Mucosa of stomach (tissue), 1 donor: ENCODE measurements around the gene GTF2I.
A peak's percentile ranks its signal among the peaks of the same experiment; 100 is the strongest.
"Not testable (repeated sequence)": the region's sequence is repeated elsewhere in the genome, so short reads cannot be mapped to it uniquely, and the experiment has no call there.

Experiments
- H3K27me3 ChIP-seq: one replicate; pipeline ENCODE4 v1.7.0; 2013; ENCODE audit warnings: mild to moderate bottlenecking, low read length; ENCODE audit not compliant: control insufficient read depth, insufficient read depth
- H3K36me3 ChIP-seq: one replicate; pipeline ENCODE4 v1.7.0; 2013; ENCODE audit warnings: low read length; ENCODE audit not compliant: control insufficient read depth, insufficient read depth
- H3K4me1 ChIP-seq: one replicate; pipeline ENCODE4 v1.7.0; 2013; ENCODE audit warnings: mild to moderate bottlenecking, low read length; ENCODE audit not compliant: control insufficient read depth, insufficient read depth
- H3K4me3 ChIP-seq: one replicate; pipeline ENCODE4 v1.7.0; 2013; ENCODE audit warnings: low read length
- H3K9ac ChIP-seq: one replicate; pipeline ENCODE4 v1.7.0; 2013; ENCODE audit warnings: mild to moderate bottlenecking, low read length, moderate library complexity
- H3K9me3 ChIP-seq: one replicate; pipeline ENCODE4 v1.7.0; 2013; ENCODE audit warnings: mild to moderate bottlenecking, low read length, moderate library complexity; ENCODE audit not compliant: control insufficient read depth
- donor health status: Pancreatic carcinoma.

The GTF2I gene

GRCh38 chr7:74660202-74660601 is 2.7 kb downstream of the GTF2I start:
- H3K27me3 ChIP-seq, H3K36me3 ChIP-seq, H3K9me3 ChIP-seq: not testable (repeated sequence)
- Histone ChIP-seq H3K4me3 (peak overlapping the region; percentile 1), H3K9ac (peak overlapping the region; percentile 76), H3K4me1 (peaks cover 52% of the 10 kb centered on the region)

DNA sequence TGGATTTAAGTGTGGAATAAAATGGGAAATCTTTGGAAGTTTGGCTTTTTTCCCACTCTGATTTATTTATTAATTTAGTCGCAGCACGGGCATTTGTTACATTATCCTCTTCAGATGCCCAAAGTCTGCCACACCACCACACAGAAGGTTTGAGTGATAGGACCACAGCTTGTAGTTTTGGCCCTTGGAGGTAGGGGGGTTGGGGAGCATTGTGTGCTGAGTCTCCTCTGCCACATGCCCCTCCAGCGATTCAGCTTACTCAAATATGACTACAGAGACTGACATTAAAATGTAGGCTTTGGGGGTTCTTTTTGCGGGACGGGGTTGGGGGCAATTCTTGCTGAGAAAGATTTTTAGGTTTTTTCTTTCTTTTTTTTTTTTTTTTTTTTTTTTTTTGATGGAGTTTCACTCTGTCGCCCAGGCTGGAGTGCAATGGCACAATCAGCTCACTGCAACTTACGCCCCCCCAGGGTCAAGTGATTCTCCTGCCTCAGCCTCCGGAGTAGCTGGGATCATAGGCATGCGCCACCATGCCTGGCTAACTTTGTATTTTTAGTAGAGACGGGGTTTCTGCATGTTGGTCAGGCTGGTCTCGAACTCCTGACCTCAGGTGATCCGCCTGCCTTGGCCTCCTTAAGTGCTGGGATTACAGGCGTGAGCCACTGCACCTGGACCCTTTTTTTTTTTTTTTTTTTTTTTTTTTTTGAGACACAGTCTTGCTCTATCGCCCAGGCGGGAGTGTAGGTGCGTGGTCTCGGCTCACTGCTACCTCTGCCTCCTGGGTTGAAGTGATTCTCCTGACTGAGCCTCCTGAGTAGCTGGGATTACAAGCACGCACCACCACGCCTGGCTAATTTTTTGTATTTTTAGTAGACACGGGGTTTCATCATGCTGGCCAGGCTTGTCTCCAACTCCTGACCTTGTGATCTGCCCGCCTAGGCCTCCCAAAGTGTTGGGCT is 4.6 kb downstream of the GTF2I start:
- H3K4me1 ChIP-seq, result peaks cover 48% of the 10 kb centered on the region
- not testable (repeated sequence) for H3K27me3 ChIP-seq, H3K36me3 ChIP-seq, H3K9me3 ChIP-seq, H3K9ac ChIP-seq, H3K4me3 ChIP-seq

- Histone ChIP-seq H3K4me3 (no peak overlapping the region), H3K27me3 (no peaks in the 10 kb centered on the region), H3K4me1 (peaks cover 35% of the 10 kb centered on the region), H3K36me3 (no peaks in the 10 kb centered on the region), H3K9me3 (no peaks in the 10 kb centered on the region), H3K9ac (no peak overlapping the region)
These were observed 7.9 kb downstream of the GTF2I start for GRCh38 chr7:74665296-74665938.

- H3K4me3 ChIP-seq, H3K9me3 ChIP-seq, H3K36me3 ChIP-seq, H3K9ac ChIP-seq, H3K27me3 ChIP-seq: not testable (repeated sequence)
- peaks cover 24% of the 10 kb centered on the region for H3K4me1 ChIP-seq
These were observed 9.5 kb downstream of the GTF2I start for GRCh38 chr7:74667013-74667412.

DNA sequence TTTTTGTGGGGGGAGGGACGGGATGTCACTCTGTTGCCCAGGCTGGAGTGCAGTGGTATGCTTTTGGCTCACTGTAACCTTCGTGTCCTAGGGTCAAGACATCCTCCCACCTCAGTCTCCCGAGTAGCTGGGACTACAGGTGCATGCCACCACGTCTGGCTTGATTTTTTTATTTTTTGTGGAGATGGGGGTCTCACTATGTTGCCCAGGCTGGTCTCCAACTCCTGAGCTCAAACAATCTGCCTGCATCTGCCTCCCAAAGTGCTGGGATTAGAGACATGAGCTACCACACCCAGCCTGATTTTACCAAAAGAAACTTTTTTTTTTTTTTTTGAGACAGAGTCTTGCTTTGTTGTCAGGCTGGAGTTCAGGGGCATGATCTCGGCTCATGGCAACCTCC is 10.0 kb downstream of the GTF2I start:
- not testable (repeated sequence) for H3K36me3 ChIP-seq, H3K9ac ChIP-seq, H3K4me3 ChIP-seq, H3K27me3 ChIP-seq, H3K9me3 ChIP-seq
- H3K4me1 ChIP-seq, result peaks cover 27% of the 10 kb centered on the region

DNA sequence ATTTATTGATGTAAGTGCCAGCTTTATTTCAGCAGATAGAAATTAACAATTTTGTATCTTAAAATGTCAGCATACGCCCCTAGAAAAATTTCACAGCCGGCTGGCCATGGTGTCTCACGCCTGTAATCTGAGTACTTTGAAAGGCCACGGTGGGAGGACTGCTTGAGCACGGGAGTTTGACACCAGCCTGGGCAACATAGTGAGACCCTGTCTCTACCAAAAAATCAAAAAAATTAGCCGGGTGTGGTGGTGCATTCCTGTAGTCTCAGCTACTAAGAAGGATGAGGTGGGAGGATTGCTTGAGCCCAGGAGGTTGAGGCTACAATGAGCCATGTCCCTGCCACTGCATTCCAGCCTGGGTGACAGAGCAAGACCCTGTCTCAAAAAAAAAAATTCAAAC is 14.1 kb downstream of the GTF2I start:
- H3K27me3 ChIP-seq, result no peaks in the 10 kb centered on the region
- peaks cover 21% of the 10 kb centered on the region for H3K4me1 ChIP-seq

DNA sequence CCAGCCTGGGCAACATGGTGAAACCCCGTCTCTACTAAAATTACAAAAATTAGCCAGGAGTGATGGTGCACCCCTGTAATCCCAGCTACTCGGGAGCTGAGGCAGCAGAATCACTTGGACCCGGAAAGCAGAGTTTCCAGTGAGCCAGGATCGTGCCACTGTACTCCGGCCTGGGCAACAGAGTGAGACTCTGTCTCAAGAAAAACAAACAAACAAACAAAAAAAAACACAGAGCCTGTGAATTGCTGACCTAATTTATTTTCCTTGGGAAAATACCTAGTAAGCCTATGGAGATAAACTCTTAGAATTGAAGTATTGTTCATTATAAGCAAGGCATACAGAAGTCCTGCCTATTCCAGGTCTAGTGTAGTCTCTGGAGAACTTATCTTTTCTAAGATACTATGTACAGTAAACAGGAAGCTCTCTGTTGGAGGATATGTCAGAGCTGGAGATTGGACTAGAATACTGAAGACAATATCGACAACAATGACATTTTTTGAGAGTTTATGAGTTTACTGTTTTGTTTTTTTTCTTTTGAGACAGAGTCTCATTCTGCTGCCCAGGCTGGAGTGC is 14.9 kb downstream of the GTF2I start:
- Histone ChIP-seq H3K9ac (no peak overlapping the region), H3K27me3 (no peaks in the 10 kb centered on the region), H3K36me3 (no peaks in the 10 kb centered on the region), H3K9me3 (no peaks in the 10 kb centered on the region), H3K4me3 (no peak overlapping the region), H3K4me1 (peaks cover 21% of the 10 kb centered on the region)

More for the DNA sequence above, 14.1 kb downstream of the GTF2I start:
- Histone ChIP-seq H3K9me3 (no peaks in the 10 kb centered on the region), H3K36me3 (no peaks in the 10 kb centered on the region), H3K4me3 (no peak overlapping the region), H3K9ac (no peak overlapping the region)

DNA sequence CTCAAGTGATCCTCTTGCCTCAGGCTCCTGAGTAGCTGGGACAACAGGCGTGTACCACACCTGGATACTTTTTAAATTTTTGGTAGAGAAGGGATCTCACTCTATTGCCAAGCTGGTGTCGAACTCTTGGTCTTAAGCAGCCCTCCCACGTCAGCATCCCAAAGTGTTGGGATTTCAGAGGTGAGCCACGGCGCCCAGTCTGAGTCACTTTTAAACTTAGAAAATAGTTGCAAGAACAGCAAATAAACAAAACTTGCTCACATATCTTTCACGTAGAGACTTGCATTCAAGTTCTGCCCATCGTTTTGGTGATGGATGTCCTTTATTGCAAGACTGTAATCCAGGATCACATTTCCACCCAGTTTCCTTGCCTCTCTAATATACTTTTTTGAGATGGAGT is 16.6 kb downstream of the GTF2I start:
- Histone ChIP-seq H3K9me3 (no peaks in the 10 kb centered on the region), H3K4me3 (no peak overlapping the region), H3K36me3 (no peaks in the 10 kb centered on the region), H3K9ac (no peak overlapping the region), H3K27me3 (no peaks in the 10 kb centered on the region), H3K4me1 (peaks cover 19% of the 10 kb centered on the region)

GRCh38 chr7:74682829-74683228 is 25.3 kb downstream of the GTF2I start:
- Histone ChIP-seq H3K9ac (no peak overlapping the region), H3K4me1 (no peaks in the 10 kb centered on the region)

DNA sequence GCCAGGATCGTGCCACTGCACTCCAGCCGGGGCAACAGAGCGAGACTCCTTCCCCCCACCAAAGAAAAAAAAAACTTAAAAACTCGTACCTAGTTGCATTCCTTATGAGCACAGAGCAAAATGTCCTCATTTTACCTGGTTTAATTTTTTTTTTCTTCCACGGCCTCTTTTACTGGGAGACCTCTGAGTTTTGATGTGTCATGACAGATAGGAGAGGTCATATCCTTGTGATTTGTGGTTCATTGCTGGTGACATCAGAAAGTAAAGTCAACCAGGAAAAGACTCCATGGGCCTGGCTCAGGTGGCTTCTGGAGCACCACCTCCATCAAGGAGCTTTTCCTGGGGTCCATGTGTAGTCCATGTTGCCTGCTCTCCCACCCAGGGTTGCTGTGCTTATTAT is 26.3 kb downstream of the GTF2I start:
- no peaks in the 10 kb centered on the region for H3K9me3 ChIP-seq
- no peaks in the 10 kb centered on the region for H3K27me3 ChIP-seq
- no peak overlapping the region for H3K9ac ChIP-seq
- H3K4me3 ChIP-seq, result no peak overlapping the region
- no peaks in the 10 kb centered on the region for H3K36me3 ChIP-seq
- H3K4me1 ChIP-seq, result no peaks in the 10 kb centered on the region

More at GRCh38 chr7:74682829-74683228, 25.3 kb downstream of the GTF2I start:
- H3K4me3 ChIP-seq, result no peak overlapping the region
- H3K9me3 ChIP-seq, result no peaks in the 10 kb centered on the region
- no peaks in the 10 kb centered on the region for H3K36me3 ChIP-seq
- H3K27me3 ChIP-seq, result no peaks in the 10 kb centered on the region

DNA sequence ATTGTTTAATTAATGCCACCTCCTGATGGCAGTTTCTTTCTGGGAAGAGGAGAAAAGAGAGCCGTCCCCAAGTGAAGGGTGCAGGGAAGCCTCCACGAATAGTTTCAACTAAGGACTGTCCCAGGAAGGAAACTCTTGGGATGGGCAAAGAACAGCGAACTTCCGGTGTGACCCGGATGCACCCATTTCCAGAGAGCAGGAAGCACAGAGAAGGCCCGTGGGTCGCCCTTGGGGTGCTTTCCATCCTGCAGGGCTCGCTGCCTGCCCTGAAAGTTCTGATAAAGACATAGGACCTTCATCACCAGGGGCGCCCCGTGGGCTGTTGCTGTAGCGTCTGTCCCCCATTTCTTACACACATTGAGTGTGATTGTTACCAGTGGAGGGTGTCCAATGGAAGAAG is 27.0 kb downstream of the GTF2I start:
- Histone ChIP-seq H3K9me3 (no peaks in the 10 kb centered on the region), H3K4me3 (no peak overlapping the region), H3K36me3 (no peaks in the 10 kb centered on the region), H3K9ac (no peak overlapping the region), H3K4me1 (no peaks in the 10 kb centered on the region), H3K27me3 (no peaks in the 10 kb centered on the region)

- Histone ChIP-seq H3K9me3 (no peaks in the 10 kb centered on the region), H3K36me3 (no peaks in the 10 kb centered on the region), H3K4me3 (no peak overlapping the region), H3K9ac (no peak overlapping the region), H3K4me1 (no peaks in the 10 kb centered on the region), H3K27me3 (no peaks in the 10 kb centered on the region)
These were observed 27.4 kb downstream of the GTF2I start for GRCh38 chr7:74684921-74685320.
